ENCODE results near the gene CCDC86.

DNA sequence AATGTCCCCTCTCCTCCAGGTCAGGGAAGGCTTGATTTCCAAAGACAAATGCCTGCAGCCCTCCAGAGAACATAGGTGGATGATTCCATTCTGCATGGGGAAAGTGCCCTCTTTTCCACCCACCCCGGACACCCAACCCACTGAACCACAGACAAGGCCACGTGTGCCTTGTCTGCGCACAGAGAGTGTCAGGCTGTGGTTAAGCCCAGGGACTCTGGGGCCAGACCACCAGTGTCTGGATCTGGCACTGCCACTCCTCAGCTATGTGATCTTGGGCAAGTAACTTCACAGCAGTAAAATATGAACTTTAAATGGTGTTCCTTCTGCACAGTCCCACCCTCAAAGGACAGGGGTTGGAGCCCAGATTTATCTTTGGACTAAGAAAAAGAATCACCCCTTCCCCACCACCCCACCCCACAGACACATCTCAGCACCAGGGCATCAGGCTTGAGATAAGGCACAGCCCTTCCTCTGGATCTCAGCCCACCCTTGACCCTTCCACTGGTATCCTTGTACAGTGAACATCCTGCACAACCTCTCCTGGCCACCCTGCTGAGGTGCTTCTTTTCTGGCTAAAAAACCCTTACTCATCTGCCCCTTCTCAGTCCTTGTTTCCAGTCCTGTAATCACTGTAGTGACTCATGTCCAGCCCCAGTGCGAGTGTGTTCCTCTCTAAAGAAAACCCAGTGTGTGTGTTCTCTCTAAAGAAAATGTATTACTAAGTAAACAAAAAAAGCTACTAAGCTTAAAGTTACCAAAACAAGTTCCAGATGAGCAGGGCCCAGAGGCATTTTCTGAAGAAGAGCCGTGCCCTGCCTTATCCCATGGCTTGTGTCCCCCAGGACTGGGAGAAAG is 15.7 kb downstream of the CCDC86 start:
- TF ChIP-seq, protein P1, sequence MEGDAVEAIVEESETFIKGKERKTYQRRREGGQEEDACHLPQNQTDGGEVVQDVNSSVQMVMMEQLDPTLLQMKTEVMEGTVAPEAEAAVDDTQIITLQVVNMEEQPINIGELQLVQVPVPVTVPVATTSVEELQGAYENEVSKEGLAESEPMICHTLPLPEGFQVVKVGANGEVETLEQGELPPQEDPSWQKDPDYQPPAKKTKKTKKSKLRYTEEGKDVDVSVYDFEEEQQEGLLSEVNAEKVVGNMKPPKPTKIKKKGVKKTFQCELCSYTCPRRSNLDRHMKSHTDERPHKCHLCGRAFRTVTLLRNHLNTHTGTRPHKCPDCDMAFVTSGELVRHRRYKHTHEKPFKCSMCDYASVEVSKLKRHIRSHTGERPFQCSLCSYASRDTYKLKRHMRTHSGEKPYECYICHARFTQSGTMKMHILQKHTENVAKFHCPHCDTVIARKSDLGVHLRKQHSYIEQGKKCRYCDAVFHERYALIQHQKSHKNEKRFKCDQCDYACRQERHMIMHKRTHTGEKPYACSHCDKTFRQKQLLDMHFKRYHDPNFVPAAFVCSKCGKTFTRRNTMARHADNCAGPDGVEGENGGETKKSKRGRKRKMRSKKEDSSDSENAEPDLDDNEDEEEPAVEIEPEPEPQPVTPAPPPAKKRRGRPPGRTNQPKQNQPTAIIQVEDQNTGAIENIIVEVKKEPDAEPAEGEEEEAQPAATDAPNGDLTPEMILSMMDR (IDR thresholded peaks at IDR 0.05), result no peak
- TF ChIP-seq POLR2A (IDR thresholded peaks at IDR 0.05), result no peak

All from uterus (tissue), 2 donors.